ENCODE measurements around the gene ZNF140. TPM values are rescaled to one million over a fixed set of nuclear protein-coding genes. Genes with fewer than 3 reads are reported as not detected.

The ZNF140 gene
- total and polyA plus RNA-seq, 2 donors, result 17.0 to 49.9 TPM

Other genes starting within 250 kb of the ZNF140 start
- 28.2 TPM for gene CHFR, start 193.3 kb upstream of the ZNF140 start, total RNA-seq
- 22.6 TPM for gene CHFR, start 193.3 kb upstream of the ZNF140 start, polyA plus RNA-seq
- gene ZNF605, start 124.6 kb upstream of the ZNF140 start, total RNA-seq, result 27.7 TPM
- 4.4 TPM for gene ZNF605, start 124.6 kb upstream of the ZNF140 start, polyA plus RNA-seq
- gene ZNF26, start 94.6 kb upstream of the ZNF140 start, total RNA-seq, result 20.0 TPM
- gene ZNF26, start 94.6 kb upstream of the ZNF140 start, polyA plus RNA-seq, result 9.2 TPM
- 78.4 TPM for gene ZNF84, start 43.4 kb upstream of the ZNF140 start, total RNA-seq
- gene ZNF84, start 43.4 kb upstream of the ZNF140 start, polyA plus RNA-seq, result 13.8 TPM
- gene ZNF891, start 49.4 kb downstream of the ZNF140 start, total RNA-seq, result 7.3 TPM
- gene ZNF891, start 49.4 kb downstream of the ZNF140 start, polyA plus RNA-seq, result 0.90 TPM
- gene ZNF10, start 49.7 kb downstream of the ZNF140 start, total RNA-seq, result 18.3 TPM
- 10.8 TPM for gene ZNF10, start 49.7 kb downstream of the ZNF140 start, polyA plus RNA-seq
- gene ZNF268, start 100.6 kb downstream of the ZNF140 start, total RNA-seq, result 50.1 TPM
- gene ZNF268, start 100.6 kb downstream of the ZNF140 start, polyA plus RNA-seq, result 11.5 TPM
- gene ANHX, start 155.0 kb downstream of the ZNF140 start, total RNA-seq, result not detected
- gene ANHX, start 155.0 kb downstream of the ZNF140 start, polyA plus RNA-seq, result not detected